MCF 10A (cell line): ENCODE data around the gene SVIP. TPM values are rescaled to one million over a fixed set of nuclear protein-coding genes. Genes with fewer than 3 reads are reported as not detected.

Experiments used
- BruUV-seq: library from RNA; stranded (reverse); fragments of 400-500 nt; replicated peaks from 2 replicates; lab custom pipeline; 2021; lab: Mats Ljungman, UMichigan
- CTCF ChIA-PET: fragments of 300-600 bp; sonication (Branson Sonifier 250); formaldehyde crosslinking; extraction: SDS; loops from one replicate; lab custom pipeline; 2021; ENCODE audit warnings: antibody characterized with exemption, inconsistent platforms; lab: Yijun Ruan, JAX
- POLR2A ChIA-PET: fragments of 300-600, 350-650 bp; sonication (Branson Sonifier 250); formaldehyde crosslinking; extraction: SDS; loops from one replicate; lab custom pipeline; 2020; ENCODE audit warnings: antibody characterized with exemption, inconsistent platforms; lab: Yijun Ruan, JAX
- DNase-seq: peaks from one replicate; pipeline ENCODE4 v3.0.0-alpha.2; 2018; ENCODE audit not compliant: unreplicated experiment
- H3K27ac Mint-ChIP-seq: one replicate; pipeline ENCODE4 v1.8.0; 2022; ENCODE audit warnings: mild to moderate bottlenecking, low read depth, mixed read lengths; ENCODE audit not compliant: unreplicated experiment
- H3K27me3 Mint-ChIP-seq: one replicate; pipeline ENCODE4 v1.8.0; 2022; ENCODE audit warnings: mixed read lengths; ENCODE audit not compliant: insufficient read depth, unreplicated experiment
- H3K36me3 Mint-ChIP-seq: one replicate; pipeline ENCODE4 v1.8.0; 2022; ENCODE audit warnings: mild to moderate bottlenecking, moderate library complexity, mixed read lengths; ENCODE audit not compliant: insufficient read depth, unreplicated experiment
- H3K4me1 Mint-ChIP-seq: one replicate; pipeline ENCODE4 v1.8.0; 2022; ENCODE audit warnings: mixed read lengths; ENCODE audit not compliant: insufficient read depth, unreplicated experiment
- H3K4me3 Mint-ChIP-seq: one replicate; pipeline ENCODE4 v1.8.0; 2022; ENCODE audit warnings: mild to moderate bottlenecking, moderate library complexity, mixed read lengths; ENCODE audit not compliant: unreplicated experiment
- H3K9me3 Mint-ChIP-seq: one replicate; pipeline ENCODE4 v1.8.0; 2022; ENCODE audit warnings: mixed read lengths; ENCODE audit not compliant: unreplicated experiment
- intact Hi-C: fragments of 100-400 bp; cut with micrococcal nuclease; formaldehyde crosslinking; loops from 2 replicates; pipeline ENCODE4 v1.14.1; 2022
- total RNA-seq: library from RNA; stranded (reverse); gene quantifications from 2 replicates; pipeline ENCODE4 v1.2.3, GENCODE V29; 2022
- TF ChIP-seq, protein P1 (sequence below): fragments of 200-600 bp; IDR thresholded peaks from one replicate; pipeline ENCODE4 v1.8.0; 2022; ENCODE audit warnings: antibody characterized with exemption, mild to moderate bottlenecking; ENCODE audit not compliant: unreplicated experiment

Gene SVIP
- total RNA-seq, 1 experiment from 2014 or later: 8.6 TPM

DNA sequence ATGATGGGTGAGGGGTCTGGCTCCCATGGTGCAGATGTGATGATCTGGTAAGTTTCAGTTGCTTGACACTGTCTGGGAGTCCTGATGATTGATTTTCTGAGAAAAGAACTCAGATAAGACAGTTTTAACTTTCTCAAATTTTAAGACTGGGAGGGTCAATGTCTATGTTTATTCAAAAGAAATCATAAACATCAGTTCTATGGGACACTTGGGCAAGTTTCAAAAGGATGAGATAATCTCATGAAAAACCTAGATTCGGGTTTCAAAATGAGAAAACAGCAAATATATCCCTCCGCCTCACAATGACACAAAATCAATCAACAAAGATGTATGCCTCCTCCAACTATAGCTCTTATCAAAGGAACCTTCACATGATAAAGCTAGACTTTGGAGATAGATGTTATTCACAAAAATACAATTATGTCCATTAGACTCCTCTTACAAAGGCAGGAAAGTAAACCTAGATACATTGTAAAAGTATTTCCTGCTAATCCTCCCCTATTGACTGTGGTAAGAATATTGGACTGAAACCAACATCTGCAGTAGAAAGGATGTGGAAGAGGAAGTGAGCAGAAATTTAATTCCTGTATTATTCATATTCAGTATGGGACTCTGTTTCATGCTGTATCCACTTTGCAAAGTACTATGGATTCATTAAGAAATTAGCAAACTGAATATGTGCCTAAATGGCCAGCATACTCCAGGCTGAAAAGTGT lies 21.6 kb downstream of the SVIP start:
- H3K9me3 Mint-ChIP-seq: no peaks in the 10 kb centered on the region
- no peak overlapping the region for H3K4me3 Mint-ChIP-seq
- POLR2A ChIA-PET: no interaction called here
- CTCF ChIA-PET: interaction anchor here (0.5 to 1.0 kb wide), 2 partner anchors 21 to 183 kb away, joined by 4 read pairs; partner anchors contain the start of genes FANCF and SVIP
- H3K27ac Mint-ChIP-seq: no peak overlapping the region
- H3K27me3 Mint-ChIP-seq: no peaks in the 10 kb centered on the region
- no peaks in the 10 kb centered on the region for H3K36me3 Mint-ChIP-seq
- intact Hi-C loops: no loop called here
- no TSS peak for BruUV-seq
- no peaks in the 10 kb centered on the region for H3K4me1 Mint-ChIP-seq
- TF ChIP-seq, protein P1, sequence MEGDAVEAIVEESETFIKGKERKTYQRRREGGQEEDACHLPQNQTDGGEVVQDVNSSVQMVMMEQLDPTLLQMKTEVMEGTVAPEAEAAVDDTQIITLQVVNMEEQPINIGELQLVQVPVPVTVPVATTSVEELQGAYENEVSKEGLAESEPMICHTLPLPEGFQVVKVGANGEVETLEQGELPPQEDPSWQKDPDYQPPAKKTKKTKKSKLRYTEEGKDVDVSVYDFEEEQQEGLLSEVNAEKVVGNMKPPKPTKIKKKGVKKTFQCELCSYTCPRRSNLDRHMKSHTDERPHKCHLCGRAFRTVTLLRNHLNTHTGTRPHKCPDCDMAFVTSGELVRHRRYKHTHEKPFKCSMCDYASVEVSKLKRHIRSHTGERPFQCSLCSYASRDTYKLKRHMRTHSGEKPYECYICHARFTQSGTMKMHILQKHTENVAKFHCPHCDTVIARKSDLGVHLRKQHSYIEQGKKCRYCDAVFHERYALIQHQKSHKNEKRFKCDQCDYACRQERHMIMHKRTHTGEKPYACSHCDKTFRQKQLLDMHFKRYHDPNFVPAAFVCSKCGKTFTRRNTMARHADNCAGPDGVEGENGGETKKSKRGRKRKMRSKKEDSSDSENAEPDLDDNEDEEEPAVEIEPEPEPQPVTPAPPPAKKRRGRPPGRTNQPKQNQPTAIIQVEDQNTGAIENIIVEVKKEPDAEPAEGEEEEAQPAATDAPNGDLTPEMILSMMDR: no peak
- no peak for DNase-seq

DNA sequence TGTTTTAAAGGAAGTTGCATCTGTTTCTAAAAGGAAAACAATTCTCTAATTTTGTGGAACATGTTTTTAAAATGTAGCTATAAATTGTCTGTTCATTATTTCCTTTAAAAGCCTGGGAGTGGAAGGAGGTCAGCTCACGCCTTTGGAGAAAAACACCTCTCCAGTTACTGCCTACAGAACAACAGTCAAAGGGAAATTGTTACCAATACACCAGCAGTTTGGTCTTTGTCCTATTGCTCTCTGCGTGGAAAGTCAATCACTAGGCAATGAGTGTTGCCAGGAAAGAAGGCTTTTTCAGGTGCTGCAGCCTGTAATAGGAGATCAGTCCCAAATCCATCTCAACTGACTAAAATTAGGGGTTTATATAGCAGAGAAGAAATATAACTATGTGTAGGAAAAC lies 22.2 kb downstream of the SVIP start:
- Mint-ChIP-seq H3K36me3 (no peaks in the 10 kb centered on the region), H3K4me1 (no peaks in the 10 kb centered on the region), H3K27me3 (no peaks in the 10 kb centered on the region), H3K27ac (no peak overlapping the region), H3K4me3 (no peak overlapping the region), H3K9me3 (no peaks in the 10 kb centered on the region)
- DNase-seq: no peak
- TF ChIP-seq, protein P1: no peak
- CTCF ChIA-PET: interaction anchor here (1.0 kb wide), 1 partner anchor 22 kb away, joined by 4 read pairs; the partner anchor contains the start of gene SVIP
- POLR2A ChIA-PET: no interaction called here
- no TSS peak for BruUV-seq
- intact Hi-C loops: no loop called here

DNA sequence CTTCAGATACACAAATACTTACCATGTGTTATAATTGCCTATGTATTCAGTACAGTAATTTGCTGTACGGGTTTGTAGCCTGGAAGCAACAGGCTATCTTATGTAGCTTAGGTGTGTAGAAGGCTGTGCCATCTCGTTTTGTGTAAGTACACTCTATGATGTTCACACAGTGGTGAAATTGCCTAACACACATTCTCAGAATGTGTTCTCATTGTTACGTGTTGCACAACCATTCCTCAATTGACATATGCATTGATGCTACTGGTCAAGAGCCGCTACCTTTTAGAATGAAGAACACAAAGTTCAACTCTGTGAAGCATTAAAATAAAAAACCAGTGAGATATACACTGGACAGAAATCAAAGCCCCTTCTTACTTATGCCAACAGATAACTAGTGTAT lies 26.7 kb downstream of the SVIP start:
- no peak overlapping the region for H3K4me3 Mint-ChIP-seq
- intact Hi-C loops: no loop called here
- DNase-seq: peak; percentile 3
- ChIA-PET CTCF (interaction anchor here (1.0 kb wide), 1 partner anchor 15 kb away, joined by 3 read pairs; no protein-coding TSS in a partner anchor), POLR2A (no interaction called here)
- no peaks in the 10 kb centered on the region for H3K36me3 Mint-ChIP-seq
- no peaks in the 10 kb centered on the region for H3K27me3 Mint-ChIP-seq
- H3K9me3 Mint-ChIP-seq: no peaks in the 10 kb centered on the region
- no TSS peak for BruUV-seq
- H3K4me1 Mint-ChIP-seq: no peaks in the 10 kb centered on the region
- H3K27ac Mint-ChIP-seq: no peak overlapping the region
- TF ChIP-seq, protein P1: no peak

DNA sequence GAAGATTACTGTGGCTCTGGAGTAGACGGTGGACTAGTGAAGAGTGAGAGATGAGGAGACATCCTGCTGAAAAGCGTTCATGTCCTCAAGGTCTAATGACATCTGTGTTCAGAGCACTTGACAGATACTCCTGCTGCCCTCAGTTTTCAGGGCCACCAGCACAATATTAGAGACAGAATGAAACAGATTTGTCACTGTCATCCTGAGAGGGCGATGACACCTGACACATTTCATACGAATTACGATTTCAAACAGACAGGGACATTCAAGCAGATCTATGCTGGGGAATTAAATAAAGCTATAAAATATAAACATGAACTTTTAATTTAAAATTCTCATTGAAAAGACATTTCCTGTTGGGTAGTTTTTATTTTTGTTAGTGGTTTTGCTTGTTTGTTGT lies 29.1 kb downstream of the SVIP start:
- H3K9me3 Mint-ChIP-seq: no peaks in the 10 kb centered on the region
- DNase-seq: no peak
- ChIA-PET CTCF (interaction anchor here (0.6 to 2.3 kb wide), 3 partner anchors 13 to 221 kb away, joined by 3 to 12 read pairs (median 3); no protein-coding TSS in a partner anchor), POLR2A (no interaction called here)
- no peak overlapping the region for H3K4me3 Mint-ChIP-seq
- TF ChIP-seq, protein P1: no peak
- no peaks in the 10 kb centered on the region for H3K36me3 Mint-ChIP-seq
- intact Hi-C loops: no loop called here
- H3K27ac Mint-ChIP-seq: no peak overlapping the region
- no TSS peak for BruUV-seq
- H3K27me3 Mint-ChIP-seq: peaks cover 3% of the 10 kb centered on the region
- no peaks in the 10 kb centered on the region for H3K4me1 Mint-ChIP-seq
